ENCODE measurements around the gene DTHD1. TPM values are rescaled to one million over a fixed set of nuclear protein-coding genes. Genes with fewer than 3 reads are reported as not detected.

The DTHD1 gene
- total RNA-seq, 4 donors from 2014 or later, result 0.21 to 0.32 TPM; not detected in 2

GRCh38 chr4:36256398-36256891 lies 25.0 kb upstream of the DTHD1 start:
- H3K9me3 ChIP-seq, result no peaks in the 10 kb centered on the region
- no peaks in the 10 kb centered on the region for H3K4me1 ChIP-seq
- no peak for TF ChIP-seq CTCF (IDR thresholded peaks at IDR 0.05)
- TF ChIP-seq POLR2AphosphoS5 (IDR thresholded peaks at IDR 0.05), result no peak
- TF ChIP-seq POLR2A (IDR thresholded peaks at IDR 0.05), result no peak
- H3K27ac ChIP-seq, result no peak overlapping the region
- H3K4me3 ChIP-seq, result no peak overlapping the region
- no peaks in the 10 kb centered on the region for H3K27me3 ChIP-seq
- DNase-seq (ENCODE audit: low spot score in 2 of 2), result no peak
- whole genome bisulfite sequencing, result 72% methylated on average over 6 of the region's 6 CpGs
- no peaks in the 10 kb centered on the region for H3K36me3 ChIP-seq

GRCh38 chr4:36260731-36261130 lies 20.7 kb upstream of the DTHD1 start:
- Histone ChIP-seq H3K9me3 (no peaks in the 10 kb centered on the region), H3K36me3 (no peaks in the 10 kb centered on the region), H3K27me3 (no peaks in the 10 kb centered on the region), H3K27ac (no peak overlapping the region), H3K4me3 (no peak overlapping the region), H3K4me1 (no peaks in the 10 kb centered on the region)
- TF ChIP-seq EP300 (IDR thresholded peaks at IDR 0.05) (no peak), CTCF (IDR thresholded peaks at IDR 0.05) (no peak), POLR2AphosphoS5 (IDR thresholded peaks at IDR 0.05) (no peak), POLR2A (IDR thresholded peaks at IDR 0.05) (no peak)
- 85% methylated on average over 5 of the region's 5 CpGs for WGBS
- no peak for DNase-seq (ENCODE audit: low spot score in 2 of 2)

GRCh38 chr4:36264207-36264826 lies 17.1 kb upstream of the DTHD1 start:
- 85% methylated on average over 2 of the region's 2 CpGs for WGBS
- no peak for DNase-seq (ENCODE audit: low spot score in 2 of 2)
- H3K4me3 ChIP-seq, result no peak overlapping the region
- H3K4me1 ChIP-seq, result peaks cover 5% of the 10 kb centered on the region
- H3K36me3 ChIP-seq, result no peaks in the 10 kb centered on the region
- H3K9me3 ChIP-seq, result no peaks in the 10 kb centered on the region
- H3K27ac ChIP-seq, result no peak overlapping the region
- no peaks in the 10 kb centered on the region for H3K27me3 ChIP-seq
- TF ChIP-seq POLR2AphosphoS5 (IDR thresholded peaks at IDR 0.05), result no peak
- no peak for TF ChIP-seq CTCF (IDR thresholded peaks at IDR 0.05)
- TF ChIP-seq EP300 (IDR thresholded peaks at IDR 0.05), result no peak
- no peak for TF ChIP-seq POLR2A (IDR thresholded peaks at IDR 0.05)

GRCh38 chr4:36267486-36268268 lies 13.7 kb upstream of the DTHD1 start:
- DNase-seq (ENCODE audit: low spot score in 2 of 2), result no peak
- Histone ChIP-seq H3K4me1 (peaks cover 8% of the 10 kb centered on the region), H3K27ac (no peak overlapping the region), H3K27me3 (no peaks in the 10 kb centered on the region), H3K36me3 (no peaks in the 10 kb centered on the region), H3K4me3 (no peak overlapping the region), H3K9me3 (no peaks in the 10 kb centered on the region)
- 55% methylated on average over 2 of the region's 2 CpGs for WGBS
- TF ChIP-seq EP300 (IDR thresholded peaks at IDR 0.05) (no peak), CTCF (IDR thresholded peaks at IDR 0.05) (no peak), POLR2A (IDR thresholded peaks at IDR 0.05) (no peak), POLR2AphosphoS5 (IDR thresholded peaks at IDR 0.05) (no peak)

- H3K36me3 ChIP-seq, result no peaks in the 10 kb centered on the region
These were observed 12.3 kb upstream of the DTHD1 start for GRCh38 chr4:36269101-36269500.

More at GRCh38 chr4:36269101-36269500, 12.3 kb upstream of the DTHD1 start:
- no peak for TF ChIP-seq POLR2A (IDR thresholded peaks at IDR 0.05)
- no peak for TF ChIP-seq CTCF (IDR thresholded peaks at IDR 0.05)
- no peak for TF ChIP-seq EP300 (IDR thresholded peaks at IDR 0.05)
- no peak for TF ChIP-seq POLR2AphosphoS5 (IDR thresholded peaks at IDR 0.05)
- no peaks in the 10 kb centered on the region for H3K9me3 ChIP-seq
- no peaks in the 10 kb centered on the region for H3K27me3 ChIP-seq
- H3K27ac ChIP-seq, result no peak overlapping the region
- peaks cover 8% of the 10 kb centered on the region for H3K4me1 ChIP-seq
- 84% methylated on average over 4 of the region's 4 CpGs for WGBS
- H3K4me3 ChIP-seq, result no peak overlapping the region
- no peak for DNase-seq (ENCODE audit: low spot score in 2 of 2)
